Renal pelvis (tissue), 4 donors: Measurements from ENCODE around the gene DENND1A. TPM values are rescaled to one million over a fixed set of nuclear protein-coding genes. Genes with fewer than 3 reads are reported as not detected.

Source experiments
- DNase-seq: peaks from one replicate; pipeline ENCODE4 v3.0.0-alpha.2; 2013
- polyA plus RNA-seq, 3 donors: library from polyadenylated mRNA; unstranded; fragments of 120-200 nt; gene quantifications; one replicate each; pipeline ENCODE4 v1.2.1, GENCODE V29; 2013; ENCODE audit not compliant: insufficient read length in 3 of 3

Gene DENND1A
- polyA plus RNA-seq, 3 donors = 21.6 to 23.3 (median 22.8) TPM

GRCh38 chr9:123375469-123376132 lies 554.3 kb downstream of the DENND1A start:
- peak; percentile 81 for DNase-seq

DNA sequence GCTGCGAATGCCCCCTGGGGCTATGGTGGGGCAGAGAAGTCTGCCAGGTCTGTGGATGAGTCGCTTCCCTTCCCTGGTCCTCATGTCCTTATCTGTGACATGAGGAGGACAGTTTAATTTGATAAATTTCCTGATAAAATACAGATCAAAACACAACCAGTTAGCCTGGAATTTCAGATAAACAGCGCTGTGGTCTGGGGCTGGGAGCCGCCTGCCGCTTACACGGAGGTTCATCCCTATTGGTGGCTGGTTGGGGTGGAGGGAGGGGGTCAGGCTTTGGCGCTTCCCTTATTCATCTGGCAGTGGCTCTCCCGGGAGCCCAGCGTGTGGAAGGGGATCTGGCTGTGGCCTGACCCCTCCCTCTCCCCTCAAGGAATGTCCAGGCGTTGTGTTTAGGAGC lies 556.0 kb downstream of the DENND1A start:
- DNase-seq = no peak

DNA sequence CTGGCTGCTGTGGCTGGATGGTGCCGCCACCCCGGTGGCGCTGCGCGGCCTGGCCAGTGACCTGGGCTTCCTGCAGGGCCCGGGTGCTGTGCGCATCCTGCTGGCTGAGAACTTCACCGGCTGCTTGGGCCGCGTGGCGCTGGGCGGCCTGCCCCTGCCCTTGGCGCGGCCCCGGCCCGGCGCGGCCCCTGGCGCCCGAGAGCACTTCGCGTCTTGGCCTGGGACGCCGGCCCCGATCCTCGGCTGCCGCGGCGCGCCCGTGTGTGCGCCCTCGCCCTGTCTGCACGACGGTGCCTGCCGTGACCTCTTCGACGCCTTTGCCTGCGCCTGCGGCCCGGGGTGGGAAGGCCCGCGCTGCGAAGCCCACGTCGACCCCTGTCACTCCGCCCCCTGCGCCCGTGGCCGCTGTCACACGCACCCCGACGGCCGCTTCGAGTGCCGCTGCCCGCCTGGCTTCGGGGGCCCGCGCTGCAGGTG lies 556.4 kb downstream of the DENND1A start:
- no peak for DNase-seq

- no peak for DNase-seq
Observed at GRCh38 chr9:123372766-123373446, 557.0 kb downstream of the DENND1A start.

DNA sequence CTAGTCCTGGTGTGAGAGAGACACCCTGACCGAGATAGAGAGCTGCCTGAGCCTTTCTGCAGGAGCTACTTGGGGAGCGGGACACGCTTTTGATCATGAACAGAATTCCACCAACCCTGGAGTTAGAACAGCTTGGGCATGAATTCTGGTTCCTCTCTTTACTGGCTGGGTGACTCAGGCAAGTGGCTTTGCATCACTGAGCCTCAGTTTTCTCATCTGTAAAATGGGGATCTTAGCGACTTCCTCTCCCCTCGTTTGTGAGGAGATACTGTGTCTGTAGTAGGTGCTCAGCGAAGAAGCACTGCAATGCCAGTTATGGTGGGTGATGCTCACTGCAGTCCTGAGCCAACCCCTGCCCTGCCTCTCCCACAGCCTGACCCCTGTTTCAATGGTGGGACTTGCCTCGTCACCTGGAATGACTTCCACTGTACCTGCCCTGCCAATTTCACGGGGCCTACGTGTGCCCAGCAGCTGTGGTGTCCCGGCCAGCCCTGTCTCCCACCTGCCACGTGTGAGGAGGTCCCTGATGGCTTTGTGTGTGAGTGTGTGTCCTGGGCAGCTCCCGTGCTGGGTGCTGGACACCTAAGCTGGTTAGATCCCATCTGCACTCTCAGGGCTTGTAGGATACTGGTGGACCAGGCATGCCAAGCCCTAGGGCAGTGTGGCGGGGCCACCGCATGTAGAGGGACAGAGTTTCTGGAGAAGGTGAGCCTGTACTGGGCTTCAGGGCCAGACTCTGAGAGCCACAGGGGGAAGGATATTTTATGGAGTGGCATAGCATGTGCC lies 557.9 kb downstream of the DENND1A start:
- DNase-seq = no peak

- DNase-seq = no peak
Observed at GRCh38 chr9:123371228-123371584, 558.7 kb downstream of the DENND1A start.

GRCh38 chr9:123370526-123371227 lies 559.2 kb downstream of the DENND1A start:
- no peak for DNase-seq

- DNase-seq = no peak
Observed at GRCh38 chr9:123370108-123370507, 559.8 kb downstream of the DENND1A start.

DNA sequence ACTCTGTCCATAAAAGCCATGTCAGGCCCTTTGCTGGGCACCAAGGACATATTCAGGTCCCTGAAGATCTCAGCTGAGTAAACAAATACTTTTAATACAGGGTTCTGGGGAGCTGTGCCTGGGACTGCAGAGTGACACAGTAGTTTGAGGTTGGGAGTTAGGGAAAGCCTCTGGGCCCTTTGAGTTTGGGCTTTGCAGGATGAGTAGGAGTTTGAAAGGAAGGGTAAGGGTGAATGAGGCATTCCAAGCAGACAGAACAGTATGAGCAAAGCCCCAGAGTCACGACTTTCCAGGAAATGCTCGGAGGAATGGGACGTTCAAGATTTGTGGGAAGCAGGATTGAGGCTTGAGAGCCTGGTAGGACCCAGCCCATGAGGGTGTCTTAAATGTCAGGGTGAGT lies 560.6 kb downstream of the DENND1A start:
- no peak for DNase-seq

GRCh38 chr9:123368536-123369153 lies 561.3 kb downstream of the DENND1A start:
- DNase-seq = no peak

- DNase-seq = peak; percentile 64
Observed at GRCh38 chr9:123368023-123368422, 561.9 kb downstream of the DENND1A start.

DNA sequence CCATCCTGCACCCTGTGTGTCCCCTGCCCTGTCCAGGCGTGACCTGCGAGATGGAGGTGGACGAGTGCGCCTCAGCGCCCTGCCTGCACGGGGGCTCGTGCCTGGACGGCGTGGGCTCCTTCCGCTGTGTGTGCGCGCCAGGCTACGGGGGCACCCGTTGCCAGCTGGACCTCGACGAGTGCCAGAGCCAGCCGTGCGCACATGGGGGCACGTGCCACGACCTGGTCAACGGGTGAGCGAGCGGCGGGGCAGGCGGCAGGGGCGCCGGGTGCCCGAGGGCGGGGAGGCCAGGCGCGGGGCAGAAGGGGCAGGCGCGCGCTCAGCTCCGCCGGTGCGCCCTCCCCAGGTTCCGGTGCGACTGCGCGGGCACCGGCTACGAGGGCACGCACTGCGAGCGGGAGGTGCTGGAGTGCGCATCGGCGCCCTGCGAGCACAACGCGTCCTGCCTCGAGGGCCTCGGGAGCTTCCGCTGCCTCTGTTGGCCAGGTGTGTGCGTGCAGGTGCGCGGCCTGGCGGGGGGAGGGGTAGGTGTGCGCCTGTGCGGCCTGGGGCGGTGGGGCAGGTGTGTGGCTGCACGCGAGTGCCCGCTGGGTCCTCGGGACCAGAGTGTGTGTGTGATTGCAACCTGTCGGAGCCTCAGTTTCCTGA lies 563.9 kb downstream of the DENND1A start:
- DNase-seq = no peak

DNA sequence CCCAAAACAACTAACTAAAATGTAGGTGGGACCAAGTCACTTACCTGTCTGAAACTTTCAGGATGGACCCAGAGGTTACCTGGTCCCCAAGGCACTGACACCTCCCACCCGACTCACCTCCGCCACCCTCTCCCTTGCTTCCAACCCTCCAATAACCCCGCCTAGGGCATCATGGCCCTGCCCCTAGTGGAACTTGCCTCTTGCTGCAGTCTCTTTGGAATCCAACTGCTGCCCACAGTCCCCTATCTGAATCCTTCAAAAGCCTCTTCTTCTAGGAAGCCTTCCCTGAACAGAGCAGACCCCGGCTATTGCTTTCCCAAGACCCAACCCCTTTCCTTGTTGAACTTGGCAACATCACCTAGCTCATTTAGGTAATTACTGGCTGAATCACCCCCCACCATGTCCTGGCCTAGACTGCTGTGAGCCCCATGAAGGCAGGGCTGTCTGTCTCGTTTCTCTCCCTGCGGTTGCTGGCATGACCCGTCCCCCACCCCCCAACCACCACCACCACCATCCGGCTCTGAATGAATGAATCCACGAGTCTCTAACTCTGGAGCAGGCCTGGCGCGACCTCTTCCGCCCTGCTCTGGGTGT lies 564.5 kb downstream of the DENND1A start:
- DNase-seq = no peak

DNA sequence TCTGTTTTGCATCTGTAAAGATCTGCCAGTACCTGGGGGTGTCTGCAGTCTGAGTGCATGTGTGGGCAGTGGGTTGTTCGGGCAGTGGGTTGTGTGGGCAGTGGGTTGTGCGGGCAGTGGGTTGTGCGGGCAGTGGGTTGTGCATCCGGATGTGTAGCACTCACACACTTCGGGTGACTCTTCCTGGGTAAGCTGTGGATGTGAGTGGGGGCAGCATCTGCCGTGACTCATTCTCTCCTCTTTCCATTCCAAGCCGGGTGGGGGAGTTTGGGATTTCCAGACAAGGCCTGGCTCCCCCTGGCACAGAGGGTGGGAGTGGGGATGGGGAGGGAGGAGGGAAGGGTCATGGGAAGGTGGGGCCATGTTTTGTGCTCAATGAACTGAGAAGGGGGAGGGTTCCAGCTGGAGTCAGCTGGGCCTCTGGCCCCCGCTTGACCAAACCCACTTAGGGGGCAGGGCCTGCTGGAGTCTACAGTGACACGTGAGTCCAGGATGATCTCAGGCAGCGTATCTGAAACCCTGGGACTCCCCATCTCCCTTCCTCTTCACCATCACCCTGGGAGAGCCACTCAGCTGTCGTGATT lies 565.6 kb downstream of the DENND1A start:
- DNase-seq = peak; percentile 69

GRCh38 chr9:123362856-123363255 lies 567.1 kb downstream of the DENND1A start:
- no peak for DNase-seq

GRCh38 chr9:123361731-123362510 lies 568.0 kb downstream of the DENND1A start:
- DNase-seq = no peak

DNA sequence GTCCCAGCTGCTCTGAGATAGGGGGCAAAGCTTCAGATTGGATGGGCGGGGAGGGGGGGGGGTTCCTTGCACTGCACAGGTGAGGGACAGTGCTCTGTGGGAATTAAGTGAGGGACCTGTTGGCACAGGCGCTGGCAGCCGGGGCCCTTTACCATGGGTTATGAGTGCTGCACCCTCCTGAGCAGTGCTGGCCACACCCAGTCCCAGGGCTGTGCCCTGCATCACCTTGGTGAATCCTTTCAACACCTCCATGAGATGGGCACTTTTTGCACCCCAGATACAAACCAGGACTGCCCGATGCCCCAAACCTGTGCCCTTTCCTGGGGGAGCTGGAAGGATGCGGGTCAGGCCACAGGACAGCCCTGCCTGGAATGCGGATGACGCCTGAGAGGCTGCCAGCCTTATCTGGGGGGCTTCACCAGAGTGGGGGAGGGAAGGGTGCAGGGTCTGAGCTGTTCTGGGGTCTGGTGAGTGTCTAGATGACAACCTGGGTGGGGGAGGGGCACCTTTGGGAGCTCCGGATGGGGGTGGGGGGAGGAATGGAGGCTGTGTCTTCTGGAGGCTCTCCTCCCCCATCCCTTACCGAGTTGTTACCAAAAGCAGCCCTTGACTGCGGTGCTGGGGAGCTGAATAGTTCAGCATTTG lies 568.7 kb downstream of the DENND1A start:
- DNase-seq = no peak

- peak; percentile 71 for DNase-seq
Observed at GRCh38 chr9:123360161-123361085, 569.5 kb downstream of the DENND1A start.
